ENCODE results near the gene COL18A1. TPM values are rescaled to one million over a fixed set of nuclear protein-coding genes. Genes with fewer than 3 reads are reported as not detected.

COL18A1 gene
- total and polyA plus RNA-seq, 2 donors (not counting 1 experiment from before 2014, with no cell fraction given) = 15.6 to 24.7 TPM

- Histone ChIP-seq H3K79me2 (ENCODE audit: control insufficient read depth, insufficient read depth, low read length) (no peaks in the 10 kb centered on the region), H3K36me3 (replicated peaks in 1 of 2; ENCODE audit: control extremely low read depth in 1 of 2, control insufficient read depth in 1 of 2, extremely low read depth in 1 of 2, insufficient read depth in 2 of 2, low read length in 1 of 2) (no peaks in the 10 kb centered on the region), H3K27ac (ENCODE audit: low read length in 2 of 2) (no peak overlapping the region), H3K4me2 (replicated peaks; ENCODE audit: low read depth, low read length, poor library complexity, severe bottlenecking) (no peak overlapping the region), H3K9ac (ENCODE audit: low read length) (no peak overlapping the region), H2AFZ (ENCODE audit: insufficient read depth, low read depth, low read length, poor library complexity, severe bottlenecking) (no peak overlapping the region), H3K4me1 (ENCODE audit: control insufficient read depth in 2 of 2, insufficient read depth in 2 of 2, low read length in 2 of 2) (no peaks in the 10 kb centered on the region), H4K20me1 (ENCODE audit: control insufficient read depth, insufficient read depth, low read length, poor library complexity, severe bottlenecking) (no peaks in the 10 kb centered on the region), H3K4me3 (ENCODE audit: control extremely low read depth in 1 of 5, extremely low read depth in 1 of 5, insufficient read depth in 1 of 5, low read depth in 2 of 5, low read length in 4 of 5) (no peak overlapping the region), H3K27me3 (replicated peaks in 1 of 4; ENCODE audit: control extremely low read depth in 1 of 4, control insufficient read depth in 3 of 4, insufficient read depth in 4 of 4, low read length in 3 of 4) (peaks cover 0 to 3% (median 0%) of the 10 kb centered on the region in 4 experiments), H3K9me3 (ENCODE audit: control extremely low read depth in 1 of 3, control insufficient read depth in 2 of 3, insufficient read depth in 1 of 3, low read length in 2 of 3) (peaks cover 0 to 6% (median 0%) of the 10 kb centered on the region in 3 donors)
- intact Hi-C loops (cut with micrococcal nuclease) = no loop called here
- POLR2A ChIA-PET = no interaction called here
- CTCF ChIA-PET = interaction anchor here (1.0 kb wide), 1 partner anchor 162 kb away, joined by 3 read pairs; no protein-coding TSS in a partner anchor
- Mint-ChIP-seq H3K9me3 (ENCODE audit: insufficient read depth) (no peaks in the 10 kb centered on the region), H3K27ac (no peak overlapping the region), H3K4me3 (no peak overlapping the region), H3K27me3 (no peaks in the 10 kb centered on the region), H3K4me1 (no peaks in the 10 kb centered on the region)
- ATAC-seq (ENCODE audit: low read depth) (no peak), DNase-seq (no peak)
- TF ChIP-seq CTCF (IDR thresholded peaks at IDR 0.05) = no peak
- TF ChIP-seq EZH2 (IDR thresholded peaks at IDR 0.05; ENCODE audit: borderline replicate concordance, insufficient read depth, low read depth, low read length, poor library complexity, severe bottlenecking) = no peak
- 86% methylated on average over 23 of the region's 24 CpGs for WGBS (ENCODE audit: insufficient coverage)
These were observed 49.3 kb downstream of the COL18A1 start for GRCh38 chr21:45454060-45454925.
